IMR-90 (cell line): ENCODE results near the gene ALDH18A1. TPM values are rescaled to one million over a fixed set of nuclear protein-coding genes. Genes with fewer than 3 reads are reported as not detected.
A peak's percentile ranks its signal among the peaks of the same experiment; 100 is the strongest.

Source experiments
- ATAC-seq: fragments of 200-7000 bp; cut with Tn5 transposase; 2 replicates; pipeline ENCODE4 v1.9.1; 2020; ENCODE audit warnings: low read depth, mild to moderate bottlenecking, moderate library complexity
- BruUV-seq: library from RNA; stranded (reverse); fragments of 400-500 nt; replicated peaks from 2 replicates; lab custom pipeline; 2021; lab: Mats Ljungman, UMichigan
- CTCF ChIA-PET: fragments of 300-600 bp; formaldehyde crosslinking; extraction: SDS; loops from one replicate; lab custom pipeline; 2021; ENCODE audit warnings: antibody characterized with exemption; lab: Yijun Ruan, JAX
- POLR2A ChIA-PET: fragments of 300-600 bp; sonication (Branson Sonifier 250); formaldehyde crosslinking; loops from one replicate; lab custom pipeline; 2022; ENCODE audit warnings: antibody characterized with exemption; ENCODE audit not compliant: unreplicated experiment; lab: Charles Lee
- DNase-seq: peaks from one replicate; pipeline ENCODE4 v3.0.0; 2013
- H2AFZ ChIP-seq: replicated peaks from 2 replicates; pipeline ENCODE3; 2013; ENCODE audit warnings: low read length, mild to moderate bottlenecking; ENCODE audit not compliant: poor library complexity
- H2AK5ac ChIP-seq: 2 replicates; pipeline ENCODE4 v1.6.1; 2013; ENCODE audit warnings: low read depth, low read length, inconsistent platforms
- H2AK9ac ChIP-seq: replicated peaks from 2 replicates; pipeline ENCODE3; 2013; ENCODE audit warnings: mild to moderate bottlenecking, low read depth, low read length, moderate library complexity; ENCODE audit not compliant: poor library complexity
- H2BK120ac ChIP-seq: 2 replicates; pipeline ENCODE4 v1.6.1; 2013; ENCODE audit warnings: low read depth, low read length, inconsistent platforms
- H2BK15ac ChIP-seq: 3 replicates; pipeline ENCODE4 v1.6.1; 2013; ENCODE audit warnings: low read depth, low read length, inconsistent platforms
- H2BK20ac ChIP-seq: 2 replicates; pipeline ENCODE4 v1.6.1; 2013; ENCODE audit warnings: low read depth, mild to moderate bottlenecking, inconsistent platforms, low read length, moderate library complexity
- H2BK5ac ChIP-seq: 2 replicates; pipeline ENCODE4 v1.6.1; 2013; ENCODE audit warnings: mild to moderate bottlenecking, low read depth, low read length, inconsistent platforms; ENCODE audit not compliant: poor library complexity, severe bottlenecking
- H3K14ac ChIP-seq: replicated peaks from 2 replicates; pipeline ENCODE4 v1.6.1; 2013; ENCODE audit warnings: low read depth, low read length, inconsistent platforms
- H3K18ac ChIP-seq: 2 replicates; pipeline ENCODE4 v1.6.1; 2013; ENCODE audit warnings: low read depth, low read length, control low read depth
- H3K23ac ChIP-seq: 2 replicates; pipeline ENCODE4 v1.6.1; 2013; ENCODE audit warnings: low read depth, low read length, inconsistent platforms
- H3K27ac ChIP-seq: 2 replicates; pipeline ENCODE4 v1.5.1; 2013; ENCODE audit warnings: mild to moderate bottlenecking, control low read depth, low read length; ENCODE audit not compliant: insufficient read depth
- H3K27me3 ChIP-seq: 2 replicates; pipeline ENCODE4 v1.6.1; 2013; ENCODE audit warnings: low read length; ENCODE audit not compliant: control insufficient read depth, insufficient read depth
- H3K36me3 ChIP-seq: 2 replicates; pipeline ENCODE4 v1.6.1; 2013; ENCODE audit warnings: low read length, mixed read lengths; ENCODE audit not compliant: control insufficient read depth, insufficient read depth
- H3K4ac ChIP-seq: 2 replicates; pipeline ENCODE4 v1.6.1; 2013; ENCODE audit warnings: low read depth, low read length, inconsistent platforms
- H3K4me1 ChIP-seq: 2 replicates; pipeline ENCODE4 v1.6.1; 2013; ENCODE audit warnings: low read length, mixed read lengths; ENCODE audit not compliant: control insufficient read depth, insufficient read depth
- H3K4me2 ChIP-seq: 2 replicates; pipeline ENCODE4 v1.6.1; 2013; ENCODE audit warnings: low read depth, mild to moderate bottlenecking, control low read depth, low read length, moderate library complexity
- H3K4me3 ChIP-seq: 2 replicates; pipeline ENCODE4 v1.5.1; 2013; ENCODE audit warnings: low read depth, mild to moderate bottlenecking, control low read depth, low read length, moderate library complexity; ENCODE audit not compliant: insufficient read depth
- H3K56ac ChIP-seq: 2 replicates; pipeline ENCODE4 v1.6.1; 2013; ENCODE audit warnings: low read length, inconsistent platforms; ENCODE audit not compliant: insufficient read depth; ENCODE audit errors: extremely low read depth
- H3K79me1 ChIP-seq, 2 experiments: 2 replicates each; pipeline ENCODE4 v1.6.1; 2013; ENCODE audit warnings: low read length in 2 of 2, inconsistent platforms in 1 of 2, low read depth in 1 of 2
- H3K9ac ChIP-seq: 2 replicates; pipeline ENCODE4 v1.6.1; 2013; ENCODE audit warnings: low read depth, low read length, control low read depth
- H3K9me1 ChIP-seq: 2 replicates; pipeline ENCODE4 v1.6.1; 2013; ENCODE audit warnings: low read length, inconsistent platforms; ENCODE audit not compliant: insufficient read depth
- H3K9me3 ChIP-seq: 2 replicates; pipeline ENCODE4 v1.6.1; 2013; ENCODE audit warnings: low read length; ENCODE audit not compliant: control insufficient read depth, insufficient read depth
- H4K20me1 ChIP-seq: 2 replicates; pipeline ENCODE4 v1.6.1; 2013; ENCODE audit warnings: low read length, inconsistent platforms; ENCODE audit not compliant: insufficient read depth
- H4K5ac ChIP-seq: 2 replicates; pipeline ENCODE4 v1.6.1; 2013; ENCODE audit warnings: mild to moderate bottlenecking, low read depth, low read length, control low read depth
- H4K8ac ChIP-seq, 2 experiments: 2 replicates each; pipeline ENCODE4 v1.6.1; 2013; ENCODE audit warnings: low read depth in 2 of 2, low read length in 2 of 2, control low read depth in 1 of 2, inconsistent platforms in 1 of 2
- H4K91ac ChIP-seq: 2 replicates; pipeline ENCODE4 v1.6.1; 2013; ENCODE audit warnings: low read depth, low read length, inconsistent platforms; ENCODE audit not compliant: insufficient read depth
- BHLHE40 ChIP-seq: fragments of 150-350 bp; IDR thresholded peaks from 2 replicates; pipeline ENCODE4 v1.6.1; 2016; ENCODE audit warnings: mild to moderate bottlenecking, low read depth, low read length
- CEBPB ChIP-seq: IDR thresholded peaks from 2 replicates; pipeline ENCODE4 v1.6.1; 2012; ENCODE audit warnings: low read depth, low read length, improper control_type of control experiment
- ELK1 ChIP-seq: fragments of 150-350 bp; IDR thresholded peaks from 2 replicates; pipeline ENCODE4 v1.6.1; 2016; ENCODE audit warnings: low read depth, mild to moderate bottlenecking, low read length, moderate library complexity, borderline replicate concordance
- FOS ChIP-seq: fragments of 150-350 bp; IDR thresholded peaks from 2 replicates; pipeline ENCODE4 v1.6.1; 2016; ENCODE audit warnings: low read depth, low read length
- MAFK ChIP-seq: IDR thresholded peaks from 2 replicates; pipeline ENCODE4 v1.6.1; 2012; ENCODE audit warnings: low read depth, low read length, improper control_type of control experiment
- MAZ ChIP-seq: IDR thresholded peaks from 2 replicates; pipeline ENCODE4 v1.6.1; 2012; ENCODE audit warnings: low read depth, mild to moderate bottlenecking, low read length, improper control_type of control experiment, moderate library complexity, borderline replicate concordance
- MXI1 ChIP-seq: IDR thresholded peaks from 2 replicates; pipeline ENCODE4 v1.6.1; 2012; ENCODE audit warnings: low read depth, mild to moderate bottlenecking, low read length, moderate library complexity, borderline replicate concordance
- NFE2L2 ChIP-seq: fragments of 150-350 bp; IDR thresholded peaks from 2 replicates; pipeline ENCODE4 v1.6.1; 2016; ENCODE audit warnings: low read depth, mild to moderate bottlenecking, low read length
- POLR2A ChIP-seq: IDR thresholded peaks from 2 replicates; pipeline ENCODE4 v1.6.1; 2012; ENCODE audit warnings: mild to moderate bottlenecking, low read depth, low read length
- RAD21 ChIP-seq: IDR thresholded peaks from 2 replicates; pipeline ENCODE4 v1.6.1; 2012; ENCODE audit warnings: low read length, improper control_type of control experiment
- RCOR1 ChIP-seq: IDR thresholded peaks from 2 replicates; pipeline ENCODE4 v1.6.1; 2012; ENCODE audit warnings: mild to moderate bottlenecking, low read length, improper control_type of control experiment; ENCODE audit not compliant: insufficient replicate concordance
- SMC3 ChIP-seq: fragments of 150-350 bp; IDR thresholded peaks from 2 replicates; pipeline ENCODE4 v1.6.1; 2016; ENCODE audit warnings: low read depth, mild to moderate bottlenecking, antibody characterized with exemption, low read length, moderate library complexity
- USF2 ChIP-seq: fragments of 150-350 bp; IDR thresholded peaks from 2 replicates; pipeline ENCODE4 v1.6.1; 2017; ENCODE audit warnings: mild to moderate bottlenecking, antibody characterized with exemption, low read length, low read depth
- WGBS, 2 experiments: methylation state at CpG; one replicate each; pipeline versions ENCODE4 v1.1.5 to v1.1.7; 2013; ENCODE audit warnings: missing lambda C conversion rate in 2 of 2; ENCODE audit not compliant: insufficient read length in 1 of 2; ENCODE audit errors: extremely low coverage in 2 of 2; 5-methylcytosine and 5-hydroxymethylcytosine counted together
- dilution Hi-C: fragments of 300-500 bp; cut with HindIII; formaldehyde crosslinking; loops from one replicate; pipeline ENCODE4 v1.14.3; 2018; ENCODE audit warnings: low sequenced_read_pairs; ENCODE audit not compliant: unreplicated experiment
- in situ Hi-C: fragments of 300-500 bp; cut with MboI; formaldehyde crosslinking; loops from 3 replicates; pipeline ENCODE4 v1.14.3; 2019; ENCODE audit warnings: low sequenced_read_pairs, inconsistent platforms, mixed read lengths
- intact Hi-C: fragments of 100-400 bp; cut with micrococcal nuclease; formaldehyde crosslinking; loops from 2 replicates; pipeline ENCODE4 v1.10.0; 2022
- polyA plus RNA-seq, 3 experiments: library from polyadenylated mRNA; depleted of rRNA; stranded (reverse); fragments of >200 nt; gene quantifications; 2 replicates each; pipeline ENCODE4 v1.2.3, GENCODE V29; 2012; ENCODE audit warnings: low replicate concordance in 1 of 3
- total RNA-seq: library from RNA; depleted of rRNA; stranded (reverse); fragments of >200 nt; gene quantifications from 2 replicates; pipeline ENCODE4 v1.2.3, GENCODE V29; 2012
- TF ChIP-seq, protein P1 (sequence below): conservative IDR thresholded peaks from 2 replicates; pipeline ENCODE4 v1.5.1; 2012; ENCODE audit warnings: mild to moderate bottlenecking, low read depth, low read length, improper control_type of control experiment

ALDH18A1 gene
- total and polyA plus RNA-seq, 2 of the 4 experiments (the other 2 are of a cell fraction), result 93.4 to 232 TPM

GRCh38 chr10:95560278-95561176 lies 96.0 kb downstream of the ALDH18A1 start:
- H2BK15ac ChIP-seq, result no peak overlapping the region
- no peaks in the 10 kb centered on the region for H3K4me1 ChIP-seq
- H3K56ac ChIP-seq, result no peak overlapping the region
- ATAC-seq (peak; percentile 4), DNase-seq (peak; percentile 22)
- peak overlapping the region; percentile 68 for H3K4me3 ChIP-seq
- in situ Hi-C loops (no loop called here), intact Hi-C loops (loop anchor here (2.0 kb wide), 1 partner anchor 132 kb away; the partner anchor contains the start of gene TCTN3), dilution Hi-C loops (no loop called here)
- ChIA-PET POLR2A (no interaction called here), CTCF (interaction anchor here (0.6 to 1.5 kb wide), 2 partner anchors 130 to 716 kb away, joined by 3 to 5 read pairs; no protein-coding TSS in a partner anchor)
- no peak overlapping the region for H2BK20ac ChIP-seq
- BruUV-seq, result no TSS peak
- no peaks in the 10 kb centered on the region for H4K20me1 ChIP-seq
- H3K18ac ChIP-seq, result no peak overlapping the region
- H3K27ac ChIP-seq, result no peak overlapping the region
- no peak overlapping the region for H4K91ac ChIP-seq
- no peaks in the 10 kb centered on the region for H3K9me1 ChIP-seq
- peaks cover 26% of the 10 kb centered on the region for H3K27me3 ChIP-seq
- H3K4ac ChIP-seq, result no peak overlapping the region
- no peak overlapping the region for H2BK5ac ChIP-seq
- H3K36me3 ChIP-seq, result no peaks in the 10 kb centered on the region
- no peaks in the 10 kb centered on the region for H3K9me3 ChIP-seq
- H3K79me1 ChIP-seq, result no peaks in the 10 kb centered on the region
- H2AK9ac ChIP-seq, result no peak overlapping the region
- no peak overlapping the region for H2AK5ac ChIP-seq
- no peak overlapping the region for H3K14ac ChIP-seq
- WGBS, 2 experiments, result 1% methylated on average over 21 of the region's 48 CpGs; no CpG with 5 or more reads in 1 of the 2 experiments
- H2AFZ ChIP-seq, result peak overlapping the region; percentile 91
- H3K9ac ChIP-seq, result no peak overlapping the region
- no peak overlapping the region for H2BK120ac ChIP-seq
- no peak overlapping the region for H4K8ac ChIP-seq
- peak overlapping the region; percentile 97 for H3K4me2 ChIP-seq
- no peak overlapping the region for H4K5ac ChIP-seq
- H3K23ac ChIP-seq, result peak overlapping the region; percentile 7; the same call in 1 of the 2 replicates
- no peak for TF ChIP-seq RCOR1
- TF ChIP-seq SMC3, result no peak
- TF ChIP-seq CEBPB, result no peak
- TF ChIP-seq, protein P1, sequence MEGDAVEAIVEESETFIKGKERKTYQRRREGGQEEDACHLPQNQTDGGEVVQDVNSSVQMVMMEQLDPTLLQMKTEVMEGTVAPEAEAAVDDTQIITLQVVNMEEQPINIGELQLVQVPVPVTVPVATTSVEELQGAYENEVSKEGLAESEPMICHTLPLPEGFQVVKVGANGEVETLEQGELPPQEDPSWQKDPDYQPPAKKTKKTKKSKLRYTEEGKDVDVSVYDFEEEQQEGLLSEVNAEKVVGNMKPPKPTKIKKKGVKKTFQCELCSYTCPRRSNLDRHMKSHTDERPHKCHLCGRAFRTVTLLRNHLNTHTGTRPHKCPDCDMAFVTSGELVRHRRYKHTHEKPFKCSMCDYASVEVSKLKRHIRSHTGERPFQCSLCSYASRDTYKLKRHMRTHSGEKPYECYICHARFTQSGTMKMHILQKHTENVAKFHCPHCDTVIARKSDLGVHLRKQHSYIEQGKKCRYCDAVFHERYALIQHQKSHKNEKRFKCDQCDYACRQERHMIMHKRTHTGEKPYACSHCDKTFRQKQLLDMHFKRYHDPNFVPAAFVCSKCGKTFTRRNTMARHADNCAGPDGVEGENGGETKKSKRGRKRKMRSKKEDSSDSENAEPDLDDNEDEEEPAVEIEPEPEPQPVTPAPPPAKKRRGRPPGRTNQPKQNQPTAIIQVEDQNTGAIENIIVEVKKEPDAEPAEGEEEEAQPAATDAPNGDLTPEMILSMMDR, result no peak
- TF ChIP-seq RAD21, result no peak
- TF ChIP-seq NFE2L2, result no peak
- no peak for TF ChIP-seq POLR2A
- no peak for TF ChIP-seq FOS
- TF ChIP-seq BHLHE40, result no peak
- TF ChIP-seq USF2, result no peak
- TF ChIP-seq ELK1, result no peak
- TF ChIP-seq MAZ, result no peak
- no peak for TF ChIP-seq MXI1
- TF ChIP-seq MAFK, result no peak
